B cell (primary cell): ENCODE results near the gene CEP95. TPM values are rescaled to one million over a fixed set of nuclear protein-coding genes. Genes with fewer than 3 reads are reported as not detected.

ENCODE experiments used
- ATAC-seq: fragments of 200-7000 bp; cut with Tn5 transposase; one replicate; pipeline ENCODE4 v1.10.0; 2021; ENCODE audit warnings: low read depth, mild to moderate bottlenecking, moderate number of reproducible peaks, moderate library complexity
- CTCF ChIA-PET: fragments of 350-600 bp; sonication (Branson Sonifier 250); formaldehyde crosslinking; loops from one replicate; lab custom pipeline; 2021; ENCODE audit warnings: antibody characterized with exemption, inconsistent platforms; lab: Charles Lee
- POLR2A ChIA-PET: fragments of 350-600 bp; sonication (Branson Sonifier 250); formaldehyde crosslinking; loops from one replicate; lab custom pipeline; 2021; ENCODE audit warnings: antibody characterized with exemption; lab: Charles Lee
- DNase-seq: peaks from one replicate; pipeline ENCODE4 v3.0.0; 2013
- H2AFZ ChIP-seq: 2 replicates; pipeline ENCODE4 v1.6.1; 2012; ENCODE audit warnings: mild to moderate bottlenecking, low read depth, low read length; ENCODE audit not compliant: insufficient read depth, poor library complexity, severe bottlenecking
- H3K27ac ChIP-seq, 2 donors: 1 replicate in 1 of 2; 2 replicates in 1 of 2; pipeline ENCODE4 v1.5.1; 2012 to 2013; ENCODE audit warnings: low read length in 2 of 2, mild to moderate bottlenecking in 2 of 2, moderate library complexity in 1 of 2
- H3K27me3 ChIP-seq, 4 experiments: fragments of 200-600 bp in 1 of 4; sonication (generic) in 1 of 4; replicated peaks in 1 of 4; 1 replicate in 2 of 4; 2 replicates in 2 of 4; pipeline versions ENCODE4 v1.6.1 to v1.7.0; 2013 to 2016; ENCODE audit warnings: low read length in 3 of 4, mild to moderate bottlenecking in 2 of 4, mixed read lengths in 1 of 4, moderate library complexity in 1 of 4; ENCODE audit not compliant: insufficient read depth in 4 of 4, control insufficient read depth in 3 of 4; ENCODE audit errors: control extremely low read depth in 1 of 4
- H3K36me3 ChIP-seq, 2 experiments: replicated peaks in 1 of 2; 1 replicate in 1 of 2; 2 replicates in 1 of 2; pipeline versions ENCODE4 v1.6.1 to v1.7.1; 2013; ENCODE audit warnings: low read length in 1 of 2; ENCODE audit not compliant: insufficient read depth in 2 of 2, control insufficient read depth in 1 of 2; ENCODE audit errors: control extremely low read depth in 1 of 2, extremely low read depth in 1 of 2
- H3K4me1 ChIP-seq, 2 donors: fragments of 200-600 bp in 1 of 2; sonication (generic) in 1 of 2; 1 replicate in 1 of 2; 2 replicates in 1 of 2; pipeline versions ENCODE4 v1.5.1 to v1.6.1; 2013 to 2017; ENCODE audit warnings: low read length in 2 of 2; ENCODE audit not compliant: control insufficient read depth in 2 of 2, insufficient read depth in 2 of 2
- H3K4me2 ChIP-seq: replicated peaks from 2 replicates; pipeline ENCODE3; 2012; ENCODE audit warnings: mild to moderate bottlenecking, low read depth, low read length; ENCODE audit not compliant: poor library complexity, severe bottlenecking
- H3K4me3 ChIP-seq, 5 experiments: fragments of 200-600 bp in 1 of 5; sonication (generic) in 1 of 5; 1 replicate in 3 of 5; 2 replicates in 2 of 5; pipeline versions ENCODE4 v1.5.1 to v1.7.0; 2011 to 2016; ENCODE audit warnings: low read length in 4 of 5, mild to moderate bottlenecking in 4 of 5, low read depth in 2 of 5, control low read depth in 1 of 5, moderate library complexity in 1 of 5; ENCODE audit not compliant: insufficient read depth in 1 of 5; ENCODE audit errors: control extremely low read depth in 1 of 5, extremely low read depth in 1 of 5
- H3K79me2 ChIP-seq: fragments of 200-600 bp; sonication (generic); one replicate; pipeline ENCODE4 v1.6.0; 2016; ENCODE audit warnings: low read length; ENCODE audit not compliant: control insufficient read depth, insufficient read depth
- H3K9ac ChIP-seq: fragments of 200-600 bp; sonication (generic); 2 replicates; pipeline ENCODE4 v1.6.1; 2017; ENCODE audit warnings: mild to moderate bottlenecking, low read length, moderate library complexity
- H3K9me3 ChIP-seq, 3 donors: one replicate each; pipeline versions ENCODE4 v1.6.1 to v1.7.1; 2013; ENCODE audit warnings: low read length in 2 of 3; ENCODE audit not compliant: control insufficient read depth in 2 of 3, insufficient read depth in 1 of 3; ENCODE audit errors: control extremely low read depth in 1 of 3
- H4K20me1 ChIP-seq: 2 replicates; pipeline ENCODE4 v1.6.0; 2012; ENCODE audit warnings: mild to moderate bottlenecking, low read length; ENCODE audit not compliant: insufficient read depth, control insufficient read depth, poor library complexity, severe bottlenecking
- H3K27ac Mint-ChIP-seq: one replicate; pipeline ENCODE4 v1.8.0; 2021; ENCODE audit warnings: mixed read lengths
- H3K27me3 Mint-ChIP-seq: one replicate; pipeline ENCODE4 v1.8.0; 2021; ENCODE audit warnings: mixed read lengths
- H3K4me1 Mint-ChIP-seq: one replicate; pipeline ENCODE4 v1.8.0; 2021; ENCODE audit warnings: mixed read lengths
- H3K4me3 Mint-ChIP-seq: one replicate; pipeline ENCODE4 v1.8.0; 2021; ENCODE audit warnings: mixed read lengths
- H3K9me3 Mint-ChIP-seq: one replicate; pipeline ENCODE4 v1.8.0; 2022; ENCODE audit warnings: mixed read lengths; ENCODE audit not compliant: insufficient read depth
- EZH2 ChIP-seq: IDR thresholded peaks from 2 replicates; pipeline ENCODE4 v1.6.1; 2012; ENCODE audit warnings: borderline replicate concordance, low read depth, mild to moderate bottlenecking, moderate library complexity, low read length; ENCODE audit not compliant: insufficient read depth, poor library complexity, severe bottlenecking
- WGBS: methylation state at CpG from one replicate; pipeline ENCODE4 v1.1.5; 2013; ENCODE audit warnings: missing lambda C conversion rate; ENCODE audit not compliant: insufficient coverage; 5-methylcytosine and 5-hydroxymethylcytosine counted together
- intact Hi-C: fragments of 100-400 bp; cut with micrococcal nuclease; formaldehyde crosslinking; loops from one replicate; pipeline ENCODE4 v1.10.0; 2022
- polyA plus RNA-seq: library from polyadenylated mRNA; depleted of rRNA; stranded (reverse); fragments of >200 nt; gene quantifications from 2 replicates; pipeline ENCODE4 v1.2.3, GENCODE V29; 2012
- total RNA-seq, 2 donors: library from RNA; stranded (reverse); fragments of 120-200 nt in 1 of 2; gene quantifications; 1 replicate in 1 of 2; 2 replicates in 1 of 2; pipeline versions ENCODE4 v1.2.3 to v1.2.4, GENCODE V29; 2013 to 2022
- TF ChIP-seq, protein P1 (sequence below): fragments of 200-600 bp; IDR thresholded peaks from one replicate; pipeline ENCODE4 v1.8.0; 2022; ENCODE audit warnings: antibody characterized with exemption, mild to moderate bottlenecking

The CEP95 gene
- total and polyA plus RNA-seq, 2 donors (not counting 1 experiment from before 2014, with no cell fraction given), result 71.1 to 122 TPM

GRCh38 chr17:64499805-64500486, 6.8 kb upstream of the CEP95 start:
- H3K79me2 ChIP-seq, result peaks cover 56% of the 10 kb centered on the region
- H3K27ac ChIP-seq, result no peak overlapping the region
- no peak overlapping the region for H3K9ac ChIP-seq
- H4K20me1 ChIP-seq, result peaks cover 61% of the 10 kb centered on the region
- Mint-ChIP-seq H3K4me3 (no peak overlapping the region), H3K27me3 (no peaks in the 10 kb centered on the region), H3K9me3 (no peaks in the 10 kb centered on the region), H3K27ac (peak overlapping the region; percentile 15), H3K4me1 (peaks cover 82% of the 10 kb centered on the region)
- POLR2A ChIA-PET, result no interaction called here
- intact Hi-C loops, result loop anchor here (5.0 kb wide), 2 partner anchors 178 to 568 kb away; partner anchors contain the start of gene CD79B
- H3K27me3 ChIP-seq, result no peaks in the 10 kb centered on the region
- no peaks in the 10 kb centered on the region for H3K9me3 ChIP-seq
- no peak for ATAC-seq
- CTCF ChIA-PET, result interaction anchor here (6.9 kb wide), 1 partner anchor 79 kb away, joined by 112 read pairs; no protein-coding TSS in a partner anchor
- no peak overlapping the region for H2AFZ ChIP-seq
- TF ChIP-seq, protein P1, sequence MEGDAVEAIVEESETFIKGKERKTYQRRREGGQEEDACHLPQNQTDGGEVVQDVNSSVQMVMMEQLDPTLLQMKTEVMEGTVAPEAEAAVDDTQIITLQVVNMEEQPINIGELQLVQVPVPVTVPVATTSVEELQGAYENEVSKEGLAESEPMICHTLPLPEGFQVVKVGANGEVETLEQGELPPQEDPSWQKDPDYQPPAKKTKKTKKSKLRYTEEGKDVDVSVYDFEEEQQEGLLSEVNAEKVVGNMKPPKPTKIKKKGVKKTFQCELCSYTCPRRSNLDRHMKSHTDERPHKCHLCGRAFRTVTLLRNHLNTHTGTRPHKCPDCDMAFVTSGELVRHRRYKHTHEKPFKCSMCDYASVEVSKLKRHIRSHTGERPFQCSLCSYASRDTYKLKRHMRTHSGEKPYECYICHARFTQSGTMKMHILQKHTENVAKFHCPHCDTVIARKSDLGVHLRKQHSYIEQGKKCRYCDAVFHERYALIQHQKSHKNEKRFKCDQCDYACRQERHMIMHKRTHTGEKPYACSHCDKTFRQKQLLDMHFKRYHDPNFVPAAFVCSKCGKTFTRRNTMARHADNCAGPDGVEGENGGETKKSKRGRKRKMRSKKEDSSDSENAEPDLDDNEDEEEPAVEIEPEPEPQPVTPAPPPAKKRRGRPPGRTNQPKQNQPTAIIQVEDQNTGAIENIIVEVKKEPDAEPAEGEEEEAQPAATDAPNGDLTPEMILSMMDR, result no peak
- TF ChIP-seq EZH2, result no peak
- peaks cover 39 to 42% of the 10 kb centered on the region in 2 donors for H3K4me1 ChIP-seq
- peaks cover 4 to 58% of the 10 kb centered on the region in 2 experiments for H3K36me3 ChIP-seq
- no peak overlapping the region for H3K4me3 ChIP-seq
- DNase-seq, result peak; percentile 36
- 100% methylated on average over 1 of the region's 6 CpGs for WGBS
- no peak overlapping the region for H3K4me2 ChIP-seq

- no peaks in the 10 kb centered on the region for H3K9me3 ChIP-seq
- intact Hi-C loops, result no loop called here
- ATAC-seq (no peak), DNase-seq (peak; percentile 33)
- H3K36me3 ChIP-seq, result peaks cover 4 to 61% of the 10 kb centered on the region in 2 experiments
- H3K9ac ChIP-seq, result no peak overlapping the region
- Mint-ChIP-seq H3K9me3 (no peaks in the 10 kb centered on the region), H3K27ac (peak overlapping the region; percentile 8), H3K4me3 (no peak overlapping the region), H3K4me1 (peaks cover 80% of the 10 kb centered on the region), H3K27me3 (no peaks in the 10 kb centered on the region)
- H3K4me1 ChIP-seq, result peaks cover 35 to 38% of the 10 kb centered on the region in 2 donors
- TF ChIP-seq EZH2, result no peak
- TF ChIP-seq, protein P1, result no peak
- H3K4me3 ChIP-seq, result no peak overlapping the region
- ChIA-PET POLR2A (no interaction called here), CTCF (interaction anchor here (1.4 to 6.9 kb wide), 2 partner anchors 80 to 88 kb away, joined by 3 to 112 read pairs; no protein-coding TSS in a partner anchor)
- H2AFZ ChIP-seq, result no peak overlapping the region
- peaks cover 67% of the 10 kb centered on the region for H4K20me1 ChIP-seq
- no peak overlapping the region for H3K4me2 ChIP-seq
- no CpG with 5 or more reads among the region's 8 CpGs for WGBS
- H3K27ac ChIP-seq, result no peak overlapping the region
- H3K27me3 ChIP-seq, result no peaks in the 10 kb centered on the region
- H3K79me2 ChIP-seq, result peaks cover 56% of the 10 kb centered on the region
These were observed 6.3 kb upstream of the CEP95 start for GRCh38 chr17:64500487-64500859.
